HG02981 (cell line): Measurements from ENCODE around the gene THAP7.
"Not testable (repeated sequence)": the region's sequence is repeated elsewhere in the genome, so short reads cannot be mapped to it uniquely, and the experiment has no call there.

Experiments
- ATAC-seq: cut with Tn5 transposase; IDR thresholded peaks from one replicate; pipeline ENCODE4 v1.9.1; 2021; ENCODE audit warnings: mild to moderate bottlenecking, moderate library complexity; ENCODE audit not compliant: unreplicated experiment

THAP7 gene

DNA sequence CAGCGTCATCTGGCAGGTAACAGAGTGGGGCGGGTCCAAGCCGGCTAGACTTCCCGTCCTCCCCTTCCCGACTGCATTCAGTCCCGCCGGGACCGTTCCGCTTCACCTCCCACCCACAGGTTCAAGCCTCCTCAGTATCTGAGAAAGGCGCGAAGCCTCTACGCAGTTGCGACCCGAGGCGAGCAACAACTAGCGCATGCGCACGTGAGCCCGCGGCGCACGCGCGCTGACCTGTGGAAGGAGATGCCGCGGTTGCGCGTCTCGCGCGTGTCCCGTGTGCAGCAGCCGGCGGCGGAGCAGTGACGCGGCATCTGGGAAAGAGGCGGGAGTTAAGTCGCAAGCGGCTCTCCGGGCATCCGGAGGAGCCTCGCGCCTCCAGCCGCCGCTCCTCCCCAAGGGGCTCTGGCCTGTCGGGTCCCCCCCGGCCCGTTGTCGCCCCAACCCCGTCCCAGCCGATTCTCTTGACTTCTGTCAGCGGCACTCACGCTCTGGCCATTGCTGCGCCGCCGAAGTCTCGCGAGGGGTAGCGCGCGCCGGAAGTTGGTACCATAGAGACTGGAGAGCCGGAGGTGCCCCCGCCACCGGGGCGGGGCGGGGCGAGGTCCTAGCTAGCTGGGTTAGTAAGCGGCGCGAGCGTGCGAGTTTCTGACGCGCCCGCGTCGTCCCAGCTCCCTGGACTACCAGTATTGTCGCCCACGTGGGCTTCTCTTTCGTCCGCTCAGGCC is at the start of gene THAP7:
Gene THAP7 (minus strand): TSS at position 518 of the 725 bp plus-strand sequence. CDS start 207 bp downstream, at position 311.
- peak; percentile 88 for ATAC-seq

DNA sequence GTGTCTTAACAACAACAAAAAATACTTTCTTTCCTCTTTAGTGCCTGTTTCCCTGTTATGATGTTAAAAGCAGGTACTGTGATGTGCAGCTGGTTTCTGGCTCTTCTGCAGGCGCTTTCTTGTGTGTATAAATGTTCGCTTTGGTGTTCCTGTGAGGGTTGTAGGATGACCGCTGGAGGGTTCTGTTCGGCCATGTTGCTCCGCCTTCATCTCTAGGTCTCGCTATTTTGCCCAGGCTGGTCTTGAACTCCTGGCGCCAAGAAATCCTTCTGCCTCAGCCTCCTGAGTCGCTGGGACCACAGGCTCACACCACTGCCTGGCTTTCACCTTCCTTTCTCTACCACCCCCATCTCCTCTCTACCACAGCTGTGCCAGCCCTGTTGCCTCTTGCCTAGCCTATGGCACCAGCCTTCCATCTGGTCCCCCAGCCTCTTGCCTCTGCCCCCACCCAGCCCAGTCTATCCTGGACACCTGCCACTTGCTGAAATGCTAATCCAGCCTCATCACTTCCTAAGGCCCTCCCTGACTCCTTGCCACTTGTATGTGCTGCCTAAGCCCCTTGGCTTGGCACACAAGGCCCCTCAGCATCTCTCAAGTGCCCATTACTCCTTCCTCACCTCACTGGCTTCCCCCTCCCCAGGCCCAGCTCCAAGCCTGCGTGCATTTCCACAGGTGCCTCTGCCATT is 49.4 kb upstream of the THAP7 start:
- no peak for ATAC-seq

- ATAC-seq = not testable (repeated sequence)
Measured at GRCh38 chr22:21048965-21049364, 47.0 kb upstream of the THAP7 start.

- ATAC-seq = not testable (repeated sequence)
Measured at GRCh38 chr22:21048448-21048847, 46.5 kb upstream of the THAP7 start.

DNA sequence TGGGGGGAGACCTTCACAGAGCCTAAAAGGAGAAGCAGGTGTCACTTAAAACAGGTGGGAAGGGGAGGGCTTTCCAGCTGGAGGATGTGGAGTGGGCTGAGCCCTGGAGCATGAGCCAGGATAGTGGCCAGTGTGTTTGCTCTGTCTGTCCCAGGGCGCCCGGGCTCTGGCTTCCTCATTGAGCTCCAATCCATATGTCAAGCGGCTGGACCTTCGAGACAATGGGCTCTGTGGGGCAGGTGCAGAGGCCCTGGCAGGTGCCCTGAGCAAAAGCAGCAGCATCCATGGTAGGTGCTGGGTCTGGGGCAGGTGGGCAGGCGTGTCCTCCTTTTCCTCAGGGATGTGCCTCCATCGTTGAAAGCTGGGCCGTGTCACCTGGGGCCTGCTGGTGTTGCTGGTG is 45.8 kb upstream of the THAP7 start:
- ATAC-seq = no peak

GRCh38 chr22:21047035-21047661 is 45.2 kb upstream of the THAP7 start:
- no peak for ATAC-seq

- ATAC-seq = peak; percentile 86
Measured at GRCh38 chr22:21045585-21046294, 43.8 kb upstream of the THAP7 start, which contains the start of gene LRRC74B. TSS of gene LRRC74B (plus strand) at chr22:21045946. CDS start at chr22:21045987, 41 bp downstream.

GRCh38 chr22:21044931-21045584 is 43.1 kb upstream of the THAP7 start:
- peak; percentile 16 for ATAC-seq

- ATAC-seq = no peak
Measured at GRCh38 chr22:21043860-21044535, 42.1 kb upstream of the THAP7 start.

GRCh38 chr22:21042978-21043859 is 41.3 kb upstream of the THAP7 start:
- no peak for ATAC-seq

GRCh38 chr22:21041937-21042336 is 40.0 kb upstream of the THAP7 start:
- ATAC-seq = no peak

- ATAC-seq = not testable (repeated sequence)
Measured at GRCh38 chr22:21039158-21039557, 37.2 kb upstream of the THAP7 start.

DNA sequence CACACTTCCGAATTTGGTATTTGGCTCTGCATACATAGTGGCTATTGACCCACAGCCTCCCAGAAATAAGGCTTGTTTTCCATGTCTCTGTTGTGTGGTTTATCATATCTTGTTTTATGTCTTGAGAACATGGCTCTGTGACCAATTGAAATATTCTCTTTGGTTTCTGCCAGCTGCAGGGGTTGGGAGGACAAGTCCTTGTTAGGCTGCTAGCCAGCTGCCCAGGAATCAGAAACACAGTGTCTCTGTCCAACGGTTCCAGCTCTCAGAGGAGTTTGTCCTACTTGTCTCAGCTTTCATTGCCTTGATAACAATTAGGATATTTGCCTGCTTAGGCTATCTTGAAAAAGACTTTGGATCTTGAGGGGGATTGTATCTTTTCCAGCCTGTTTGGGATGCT is 36.5 kb upstream of the THAP7 start:
- ATAC-seq = no peak

- no peak for ATAC-seq
Measured at GRCh38 chr22:21034989-21035388, 33.1 kb upstream of the THAP7 start.

- no peak for ATAC-seq
Measured at GRCh38 chr22:21033895-21034294, 32.0 kb upstream of the THAP7 start.

- no peak for ATAC-seq
Measured at GRCh38 chr22:21032868-21033688, 31.2 kb upstream of the THAP7 start.

GRCh38 chr22:21032037-21032867 is 30.3 kb upstream of the THAP7 start, which contains the start of gene SLC7A4:
TSS of gene SLC7A4 (minus strand) at chr22:21032561. CDS start at chr22:21031812, 749 bp downstream.
- ATAC-seq = no peak
